Chondrocyte (in vitro differentiated cells): ENCODE data around the gene CX3CR1. TPM values are rescaled to one million over a fixed set of nuclear protein-coding genes. Genes with fewer than 3 reads are reported as not detected.

ENCODE experiments used
- DNase-seq: peaks from one replicate; pipeline ENCODE4 v3.0.0; 2021; ENCODE audit warnings: mixed read lengths, low spot score
- H3K27ac Mint-ChIP-seq: one replicate; pipeline ENCODE4 v1.8.0; 2021; ENCODE audit warnings: mild to moderate bottlenecking, moderate library complexity, mixed read lengths; ENCODE audit not compliant: unreplicated experiment
- H3K27me3 Mint-ChIP-seq: 2 replicates; pipeline ENCODE4 v1.8.0; 2021; ENCODE audit warnings: low read depth, mixed read lengths
- H3K36me3 Mint-ChIP-seq: 2 replicates; pipeline ENCODE4 v1.8.0; 2021; ENCODE audit warnings: low read depth, mixed read lengths
- H3K4me1 Mint-ChIP-seq: 2 replicates; pipeline ENCODE4 v1.8.0; 2021; ENCODE audit warnings: low read depth, mild to moderate bottlenecking, mixed read lengths
- H3K4me3 Mint-ChIP-seq: one replicate; pipeline ENCODE4 v1.8.0; 2021; ENCODE audit warnings: mild to moderate bottlenecking, moderate library complexity, mixed read lengths; ENCODE audit not compliant: unreplicated experiment
- H3K9me3 Mint-ChIP-seq: 2 replicates; pipeline ENCODE4 v1.8.0; 2021; ENCODE audit warnings: low read depth, mixed read lengths
- total RNA-seq: library from RNA; stranded (reverse); gene quantifications from 3 replicates; pipeline ENCODE4 v1.2.1, GENCODE V29; 2021
- TF ChIP-seq, protein P1 (sequence below): fragments of 200-600 bp; sonication (generic); IDR thresholded peaks from 2 replicates; pipeline ENCODE4 v1.5.0; 2021; ENCODE audit warnings: antibody characterized with exemption, mild to moderate bottlenecking, moderate library complexity

The CX3CR1 gene
- total RNA-seq, 1 donor from 2014 or later, result 0.12 TPM

DNA sequence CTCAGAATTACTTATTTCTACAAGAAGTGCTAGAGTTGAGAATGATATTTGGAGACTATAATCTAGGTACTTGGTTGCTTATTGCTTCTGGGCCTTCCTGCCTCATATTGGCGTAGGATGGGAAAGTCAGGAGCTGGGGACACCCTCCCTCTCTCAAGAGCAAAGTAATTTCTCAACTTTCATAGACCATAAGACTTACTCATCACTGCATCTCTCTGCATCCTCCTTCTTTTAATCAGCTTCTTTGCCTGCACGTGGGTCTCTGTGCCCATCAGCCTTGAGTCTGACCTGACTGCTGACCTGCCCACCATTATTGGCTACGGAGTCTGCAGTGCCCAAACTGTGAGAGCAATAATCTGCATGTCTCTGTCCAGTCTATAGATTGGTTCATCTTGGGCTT lies 60.1 kb downstream of the CX3CR1 start:
- Mint-ChIP-seq H3K4me3 (no peak overlapping the region), H3K36me3 (no peaks in the 10 kb centered on the region), H3K27ac (no peak overlapping the region), H3K9me3 (no peaks in the 10 kb centered on the region), H3K4me1 (no peaks in the 10 kb centered on the region), H3K27me3 (peaks cover 42% of the 10 kb centered on the region)
- TF ChIP-seq, protein P1, sequence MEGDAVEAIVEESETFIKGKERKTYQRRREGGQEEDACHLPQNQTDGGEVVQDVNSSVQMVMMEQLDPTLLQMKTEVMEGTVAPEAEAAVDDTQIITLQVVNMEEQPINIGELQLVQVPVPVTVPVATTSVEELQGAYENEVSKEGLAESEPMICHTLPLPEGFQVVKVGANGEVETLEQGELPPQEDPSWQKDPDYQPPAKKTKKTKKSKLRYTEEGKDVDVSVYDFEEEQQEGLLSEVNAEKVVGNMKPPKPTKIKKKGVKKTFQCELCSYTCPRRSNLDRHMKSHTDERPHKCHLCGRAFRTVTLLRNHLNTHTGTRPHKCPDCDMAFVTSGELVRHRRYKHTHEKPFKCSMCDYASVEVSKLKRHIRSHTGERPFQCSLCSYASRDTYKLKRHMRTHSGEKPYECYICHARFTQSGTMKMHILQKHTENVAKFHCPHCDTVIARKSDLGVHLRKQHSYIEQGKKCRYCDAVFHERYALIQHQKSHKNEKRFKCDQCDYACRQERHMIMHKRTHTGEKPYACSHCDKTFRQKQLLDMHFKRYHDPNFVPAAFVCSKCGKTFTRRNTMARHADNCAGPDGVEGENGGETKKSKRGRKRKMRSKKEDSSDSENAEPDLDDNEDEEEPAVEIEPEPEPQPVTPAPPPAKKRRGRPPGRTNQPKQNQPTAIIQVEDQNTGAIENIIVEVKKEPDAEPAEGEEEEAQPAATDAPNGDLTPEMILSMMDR, result no peak
- DNase-seq, result no peak

DNA sequence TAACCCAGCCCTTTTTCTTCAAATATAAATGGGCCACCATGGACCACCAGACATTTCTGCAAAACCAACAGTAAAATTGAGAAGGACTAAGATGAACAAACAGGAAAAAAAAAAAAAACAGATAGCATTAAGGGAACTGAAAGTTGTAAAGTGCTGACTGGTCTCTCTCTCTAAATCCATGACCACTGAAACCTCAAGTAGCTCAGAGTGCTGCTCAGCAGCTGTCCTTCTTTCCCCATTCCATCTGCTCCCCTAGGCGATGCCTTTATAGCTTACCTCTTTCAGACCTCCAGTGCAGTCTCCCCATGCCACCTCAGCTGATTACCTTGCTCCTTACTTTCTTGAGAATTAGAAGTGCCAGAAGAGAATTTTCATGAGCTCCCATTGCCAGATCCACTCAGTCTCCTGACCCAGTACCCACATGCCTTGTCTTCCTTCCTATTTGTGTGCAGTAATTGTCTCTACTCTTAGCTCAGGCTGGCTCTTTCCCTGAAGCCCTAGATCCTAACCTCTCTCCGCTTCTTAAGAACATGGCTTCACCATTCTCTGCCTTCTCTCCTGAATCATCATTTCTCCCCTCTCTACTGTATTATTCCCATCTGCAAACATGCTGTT lies 63.6 kb downstream of the CX3CR1 start:
- no peak for DNase-seq
- TF ChIP-seq, protein P1, result no peak
- Mint-ChIP-seq H3K36me3 (no peaks in the 10 kb centered on the region), H3K9me3 (no peaks in the 10 kb centered on the region), H3K4me1 (no peaks in the 10 kb centered on the region), H3K27ac (no peak overlapping the region), H3K4me3 (no peak overlapping the region), H3K27me3 (peaks cover 35% of the 10 kb centered on the region)

DNA sequence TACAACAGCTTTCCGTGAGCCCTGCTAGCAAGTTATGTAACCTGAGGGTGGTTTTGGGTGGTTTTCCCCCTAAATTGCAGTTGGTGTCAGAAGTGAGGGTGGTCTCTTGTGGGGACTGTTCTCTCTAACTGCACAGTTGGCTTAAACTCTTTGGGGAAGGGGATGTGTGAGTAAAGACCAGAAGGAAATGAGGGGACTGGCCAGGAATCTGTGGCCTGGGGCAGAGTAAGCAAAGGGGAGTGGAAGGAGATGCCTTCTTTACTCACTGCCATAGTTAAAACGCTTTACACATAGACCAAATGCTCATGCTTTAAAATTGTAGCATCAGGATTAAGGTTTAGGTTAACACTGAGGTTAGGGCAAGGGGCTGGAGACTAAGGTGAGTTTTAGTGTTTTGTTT lies 66.2 kb downstream of the CX3CR1 start:
- no peak for DNase-seq
- H3K36me3 Mint-ChIP-seq, result no peaks in the 10 kb centered on the region
- no peak overlapping the region for H3K27ac Mint-ChIP-seq
- H3K27me3 Mint-ChIP-seq, result peaks cover 22% of the 10 kb centered on the region
- no peak overlapping the region for H3K4me3 Mint-ChIP-seq
- H3K4me1 Mint-ChIP-seq, result no peaks in the 10 kb centered on the region
- TF ChIP-seq, protein P1, result no peak
- H3K9me3 Mint-ChIP-seq, result no peaks in the 10 kb centered on the region

Other genes starting within 250 kb of the CX3CR1 start
- 0.07 TPM in 1 of 3 replicates, not detected in the others for gene SCN11A, start 228.1 kb downstream of the CX3CR1 start, total RNA-seq
- 23.2 to 35.6 TPM (median 31.8 TPM) in 3 replicates for gene WDR48, start 228.0 kb downstream of the CX3CR1 start, total RNA-seq
- gene GORASP1, start 172.4 kb downstream of the CX3CR1 start, total RNA-seq, result 52.8 to 60.9 TPM (median 54.2 TPM) in 3 replicates
- gene TTC21A, start 172.4 kb downstream of the CX3CR1 start, total RNA-seq, result 4.5 to 8.1 TPM (median 6.2 TPM) in 3 replicates
- gene CSRNP1, start 126.4 kb downstream of the CX3CR1 start, total RNA-seq, result 15.2 to 22.3 TPM (median 21.2 TPM) in 3 replicates
- 0.10 TPM in 2 of 3 replicates, not detected in the other for gene XIRP1, start 87.4 kb downstream of the CX3CR1 start, total RNA-seq
- not detected in 3 replicates for gene CCR8, start 49.7 kb upstream of the CX3CR1 start, total RNA-seq
- gene SLC25A38, start 103.3 kb upstream of the CX3CR1 start, total RNA-seq, result 26.3 to 29.5 TPM (median 26.5 TPM) in 3 replicates
- gene RPSA, start 126.7 kb upstream of the CX3CR1 start, total RNA-seq, result 714 to 870 TPM (median 723 TPM) in 3 replicates
- not detected in 3 replicates for gene MOBP, start 187.6 kb upstream of the CX3CR1 start, total RNA-seq